GM18508 (cell line): Measurements from ENCODE around the gene TNIP2.
"Not testable (repeated sequence)": the region's sequence is repeated elsewhere in the genome, so short reads cannot be mapped to it uniquely, and the experiment has no call there.

Source experiments
- ATAC-seq: cut with Tn5 transposase; IDR thresholded peaks from one replicate; pipeline ENCODE4 v1.9.1; 2021; ENCODE audit warnings: moderate number of reproducible peaks; ENCODE audit not compliant: insufficient read depth, unreplicated experiment

Gene TNIP2

DNA sequence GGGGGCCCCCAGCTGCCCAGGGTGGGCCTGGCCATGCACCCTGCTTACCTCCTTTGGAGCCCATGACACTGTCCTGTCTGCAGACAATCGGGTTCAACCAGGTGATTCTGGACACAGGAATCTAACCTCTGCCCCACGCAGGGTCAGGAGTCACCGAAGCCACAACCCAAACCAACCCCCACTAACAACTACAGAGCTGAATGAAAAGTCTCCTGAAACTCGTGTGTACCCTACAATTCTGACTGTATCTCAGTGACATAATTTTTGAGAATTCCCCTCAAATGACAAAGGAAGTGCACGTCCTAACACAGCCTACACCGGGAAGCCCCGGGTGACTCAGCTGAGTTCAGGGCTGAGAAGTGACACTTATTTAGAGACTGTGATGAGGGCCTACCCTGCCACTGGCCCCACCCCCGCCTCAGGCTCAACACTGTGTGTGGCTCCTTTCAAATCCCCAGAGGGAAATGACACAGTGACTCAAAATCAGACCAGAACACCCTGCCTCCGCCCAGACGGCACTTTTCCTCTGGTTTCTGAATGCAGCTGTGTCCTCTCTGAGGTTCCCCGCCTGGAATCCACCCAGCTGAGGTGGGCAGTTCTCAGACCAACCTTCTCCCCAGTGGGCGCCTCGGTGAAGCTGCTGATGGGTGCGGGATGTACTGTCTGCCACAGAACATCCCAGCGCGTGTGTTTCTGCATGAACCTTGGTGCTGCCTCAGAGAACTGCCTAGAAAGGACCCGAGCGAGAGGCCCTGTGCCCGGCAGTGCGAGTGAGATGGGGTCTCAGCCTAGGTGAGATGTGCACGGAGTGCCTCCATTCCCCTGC lies 9.9 kb downstream of the TNIP2 start:
- peak; percentile 77 for ATAC-seq

DNA sequence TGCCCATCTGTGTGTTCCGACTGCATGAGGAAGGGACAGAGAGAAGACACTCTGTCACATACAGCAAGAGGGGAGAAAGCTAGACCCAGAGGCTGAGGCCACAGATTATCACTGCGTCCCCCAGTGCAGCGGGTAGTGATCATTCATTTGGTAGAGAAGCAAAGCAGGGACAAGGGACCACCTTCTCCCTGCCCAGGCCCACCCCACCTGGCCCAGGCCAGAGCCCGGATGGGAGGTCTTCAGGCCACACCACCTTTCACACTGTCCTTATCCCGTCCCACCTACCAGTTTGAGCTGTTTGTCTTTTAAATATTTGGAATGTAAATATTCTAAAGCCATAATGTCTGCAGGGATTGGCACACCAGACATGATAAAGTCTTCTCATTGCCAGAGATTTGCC lies 10.6 kb downstream of the TNIP2 start:
- ATAC-seq, result no peak

DNA sequence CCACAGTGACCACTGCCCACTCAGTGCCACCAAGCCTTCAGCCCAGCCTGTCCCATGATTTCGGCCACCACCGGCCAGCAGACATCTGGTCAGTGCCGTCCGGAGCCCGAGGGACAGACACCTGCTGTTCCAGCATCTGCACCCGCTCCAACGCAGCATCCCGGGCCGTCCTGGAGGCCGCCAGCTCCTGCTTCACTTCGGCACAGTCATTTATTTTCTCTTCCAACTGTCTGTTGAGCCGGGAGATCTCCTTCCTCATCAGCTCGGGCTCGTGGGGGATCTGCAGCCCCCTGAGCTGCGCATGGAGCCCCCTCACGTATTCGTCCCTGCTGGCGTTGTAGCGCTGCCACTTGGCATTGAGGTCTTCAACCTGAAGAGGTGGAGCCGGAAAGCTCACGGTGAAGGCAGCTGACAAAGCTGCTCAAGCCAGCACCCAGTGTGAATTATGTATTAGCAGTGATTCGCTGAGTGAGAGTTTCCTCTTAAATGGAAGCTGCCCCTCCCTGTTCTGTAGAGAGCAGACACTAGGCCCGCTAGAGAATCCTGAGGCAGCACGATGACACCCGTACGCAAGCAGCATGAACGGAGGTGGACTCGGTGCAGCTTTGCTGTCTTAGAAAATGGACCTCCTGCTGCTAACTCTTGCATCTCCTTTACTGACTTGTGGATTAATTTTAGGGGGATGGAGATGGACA lies 11.4 kb downstream of the TNIP2 start:
- no peak for ATAC-seq

DNA sequence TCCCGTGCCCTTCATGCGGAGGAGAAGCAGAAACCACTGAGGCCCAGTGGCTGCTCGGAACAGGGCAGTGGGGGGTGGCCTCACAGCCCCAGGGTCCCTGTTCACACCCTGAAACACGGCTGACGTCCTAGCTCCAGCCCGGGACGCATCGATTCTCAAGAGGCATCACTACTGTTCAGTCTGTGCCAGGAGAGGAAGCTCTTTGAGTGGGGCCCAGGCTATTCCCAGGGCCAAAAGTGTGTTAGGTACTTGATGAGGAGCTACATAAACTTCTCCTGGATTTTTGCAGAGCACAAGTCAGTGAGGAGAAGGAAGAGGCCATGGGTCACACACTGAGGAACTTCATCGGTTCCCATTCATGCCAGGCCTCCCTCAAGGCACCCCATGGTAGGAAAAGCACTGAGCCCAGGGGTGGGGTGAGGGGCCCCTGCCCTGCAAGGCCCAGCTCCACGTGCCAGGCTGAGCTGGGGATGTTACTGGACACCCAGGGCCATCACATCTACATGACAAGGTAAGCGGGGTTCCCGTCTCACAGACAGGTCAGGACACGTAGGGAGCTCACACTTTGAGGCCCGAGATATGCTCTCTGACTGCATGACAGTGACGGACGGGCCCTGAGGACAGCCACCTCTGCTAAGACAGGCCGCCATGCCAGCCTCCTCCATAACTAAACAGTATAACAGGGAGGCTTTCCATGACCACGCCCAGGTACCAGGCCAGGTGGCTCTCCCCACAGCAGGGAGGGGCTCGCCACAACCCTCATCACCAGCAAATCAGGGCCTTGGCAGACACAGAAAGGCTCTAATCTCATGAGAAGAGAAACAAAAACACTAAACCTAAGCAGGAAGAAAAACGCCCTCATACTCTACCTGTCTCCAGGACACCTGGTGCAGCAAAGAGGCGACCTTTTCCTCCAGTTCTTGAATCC lies 12.4 kb downstream of the TNIP2 start:
- ATAC-seq, result no peak

DNA sequence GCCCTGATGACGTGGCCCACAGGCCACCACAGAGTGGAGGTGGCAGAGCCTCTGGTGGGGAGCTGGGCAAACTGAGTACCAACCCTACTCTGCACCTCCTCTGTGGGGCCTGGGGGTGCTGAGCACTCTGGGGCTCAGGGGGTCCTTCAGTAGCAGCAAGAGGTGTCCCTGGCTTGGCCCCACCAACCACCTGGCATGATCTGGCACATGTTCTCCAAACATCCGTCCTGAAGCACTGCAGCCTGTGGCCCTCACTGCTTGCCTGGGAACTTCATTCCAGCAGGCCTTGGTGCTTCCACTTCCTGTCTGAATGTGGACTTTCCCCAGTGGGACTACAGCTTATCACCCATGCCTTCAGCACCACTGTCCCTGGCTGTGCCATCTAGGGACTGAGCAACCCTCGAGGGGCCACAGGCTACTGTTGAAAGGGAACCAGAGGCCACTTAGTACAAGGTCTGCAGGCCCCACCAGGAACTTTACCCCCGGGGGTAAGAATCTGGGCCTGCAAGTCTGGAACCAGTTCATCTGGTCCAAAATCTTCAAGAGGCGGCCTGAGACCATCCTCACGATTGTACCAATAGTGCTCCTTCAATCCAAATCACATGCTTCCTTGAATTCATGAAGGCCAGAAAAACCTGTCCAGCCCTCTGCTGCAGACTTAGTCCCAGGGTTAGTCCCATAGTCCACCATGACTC lies 13.2 kb downstream of the TNIP2 start:
- ATAC-seq, result no peak

DNA sequence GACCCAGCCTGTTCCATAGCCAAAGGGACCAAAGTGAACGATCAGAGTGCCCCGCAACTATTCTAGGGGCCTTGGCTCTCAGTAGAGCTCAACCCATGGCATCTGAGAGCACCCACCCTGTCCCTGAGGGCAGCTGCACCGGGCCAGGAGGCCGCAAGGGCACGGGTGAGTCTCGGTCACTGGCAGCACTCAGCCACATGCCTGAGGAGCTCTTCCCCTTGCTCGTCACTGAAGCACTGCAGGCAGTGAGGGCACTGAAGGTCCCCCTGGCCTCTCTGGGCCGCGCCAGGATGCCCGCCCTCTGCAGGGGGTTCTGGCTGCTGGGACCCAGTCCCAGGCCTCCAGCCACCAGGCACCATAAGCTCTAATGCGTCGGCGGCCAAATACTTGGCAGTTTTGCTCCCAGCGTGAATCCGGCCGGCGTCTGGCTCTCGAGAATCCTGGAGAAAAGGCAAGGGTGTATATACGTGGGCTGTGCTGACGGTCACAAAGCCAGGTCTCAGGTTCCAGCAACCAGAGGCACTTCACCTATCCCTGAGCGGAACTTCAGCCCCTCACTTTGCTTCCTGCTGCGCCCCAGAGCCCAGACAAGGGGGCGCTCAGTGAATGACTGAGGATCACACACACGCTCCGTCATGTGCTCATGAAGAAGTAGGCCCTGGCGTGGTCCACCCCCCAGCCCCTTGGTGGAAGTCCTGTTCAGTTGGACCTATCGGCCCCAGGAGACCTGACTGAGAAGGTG lies 13.9 kb downstream of the TNIP2 start:
- ATAC-seq, result no peak

DNA sequence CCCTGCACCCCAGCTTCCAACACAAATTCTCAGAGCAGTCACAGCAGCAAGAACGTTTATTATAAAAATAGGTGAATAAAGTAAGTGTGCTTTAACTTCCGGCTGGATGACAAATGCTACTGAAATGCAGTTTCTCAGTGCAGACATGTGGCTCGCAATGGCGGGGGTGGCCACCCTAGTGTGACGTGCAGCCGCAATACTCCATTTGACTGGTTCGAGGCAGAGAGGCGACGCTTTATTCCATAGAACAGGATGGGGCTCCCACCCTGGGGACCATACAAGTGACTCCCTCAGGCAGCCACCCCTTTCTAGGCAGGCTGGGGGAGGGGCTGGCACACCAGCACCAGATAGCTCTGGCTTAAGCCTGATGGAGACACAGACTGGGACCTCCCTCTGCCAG lies 14.5 kb downstream of the TNIP2 start:
- ATAC-seq, result no peak

DNA sequence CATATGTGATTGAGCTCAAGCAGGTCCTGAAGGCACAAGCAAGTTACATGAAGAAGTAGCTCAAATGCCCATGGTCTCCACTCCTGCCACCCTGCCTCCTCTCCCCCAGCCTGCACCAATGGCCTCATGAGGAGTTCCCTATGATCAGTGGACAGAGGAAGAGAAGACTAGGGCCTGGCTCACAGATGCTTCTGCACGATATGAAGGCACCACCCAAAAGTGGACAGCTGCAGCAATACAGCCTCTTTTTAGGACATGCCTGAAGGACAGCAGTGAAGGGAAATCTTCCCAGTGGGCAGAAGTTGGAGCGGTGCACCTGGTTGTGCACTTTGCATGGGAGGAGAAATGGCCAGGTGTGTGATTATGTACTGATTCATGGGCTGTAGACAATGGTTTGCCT lies 17.8 kb downstream of the TNIP2 start:
- ATAC-seq, result not testable (repeated sequence)

DNA sequence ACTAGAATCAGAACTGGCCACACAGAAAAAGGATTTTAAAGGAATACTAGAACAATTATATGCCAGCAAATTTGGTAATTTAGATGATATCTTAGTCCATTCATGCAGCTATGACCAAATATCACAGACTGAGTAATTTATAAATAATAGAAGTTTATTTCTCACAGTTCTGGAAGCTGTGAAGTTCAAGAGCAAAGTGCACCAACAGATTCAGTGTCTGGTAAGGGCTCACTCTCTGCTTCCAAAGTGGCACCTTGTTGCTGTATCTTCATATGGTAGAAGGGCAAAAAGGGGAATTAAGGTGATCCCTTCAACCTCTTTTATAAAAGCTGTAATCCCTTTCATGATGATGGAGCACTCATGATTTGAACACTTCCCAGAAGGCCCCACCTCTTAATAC lies 20.3 kb downstream of the TNIP2 start:
- no peak for ATAC-seq

DNA sequence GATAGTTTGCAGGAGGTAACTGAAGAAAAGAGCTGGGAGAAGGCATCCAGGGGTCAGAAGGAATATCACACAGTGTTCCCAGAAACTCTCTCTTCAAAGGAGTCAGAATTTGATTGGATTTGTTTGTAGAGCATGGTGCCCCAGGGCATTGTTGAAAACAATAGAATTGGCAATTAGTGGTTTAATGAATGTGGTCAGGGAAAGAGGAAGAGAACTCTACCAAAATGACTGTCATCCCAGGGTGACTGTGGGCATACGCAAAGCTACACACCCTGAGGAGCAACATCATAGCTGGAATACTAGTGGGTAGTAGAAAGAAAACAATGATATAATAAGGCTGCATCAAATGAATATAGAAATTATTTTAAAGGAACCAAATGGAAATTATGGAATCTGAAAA lies 21.5 kb downstream of the TNIP2 start:
- ATAC-seq, result no peak

DNA sequence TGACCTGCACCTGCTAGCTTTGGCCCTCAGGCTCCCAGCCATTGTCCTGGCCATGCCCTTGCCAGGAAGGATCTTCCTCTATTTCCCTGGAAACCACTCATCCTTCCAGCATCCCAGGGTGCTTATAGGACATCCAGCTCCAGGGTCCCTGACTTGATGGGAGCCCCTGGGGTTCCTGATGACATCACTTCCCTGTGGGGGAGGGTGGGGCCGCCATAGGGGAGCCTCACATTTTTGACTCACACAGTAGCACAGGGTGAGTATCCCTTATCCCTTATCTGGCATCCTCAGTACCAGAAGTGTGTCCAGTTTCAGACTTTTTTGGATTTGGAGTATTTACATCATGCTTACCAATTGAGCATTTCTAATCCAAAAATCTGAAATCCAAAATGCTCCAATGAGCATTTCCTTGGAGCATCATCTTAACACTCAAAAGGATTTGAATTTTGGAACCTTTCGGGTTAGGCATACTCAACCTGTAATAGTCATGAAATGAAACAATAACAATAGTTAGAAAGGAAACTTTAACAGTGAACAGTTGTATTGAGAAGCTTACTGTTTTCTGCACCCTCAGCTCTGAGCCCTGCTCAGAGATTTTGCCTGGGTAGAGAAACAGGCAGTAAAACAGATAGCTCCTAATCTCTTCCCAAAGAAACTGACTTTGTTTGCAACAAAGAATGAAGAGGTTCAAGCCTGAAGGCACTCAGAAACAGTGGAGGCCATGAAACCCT lies 22.1 kb downstream of the TNIP2 start:
- no peak for ATAC-seq

DNA sequence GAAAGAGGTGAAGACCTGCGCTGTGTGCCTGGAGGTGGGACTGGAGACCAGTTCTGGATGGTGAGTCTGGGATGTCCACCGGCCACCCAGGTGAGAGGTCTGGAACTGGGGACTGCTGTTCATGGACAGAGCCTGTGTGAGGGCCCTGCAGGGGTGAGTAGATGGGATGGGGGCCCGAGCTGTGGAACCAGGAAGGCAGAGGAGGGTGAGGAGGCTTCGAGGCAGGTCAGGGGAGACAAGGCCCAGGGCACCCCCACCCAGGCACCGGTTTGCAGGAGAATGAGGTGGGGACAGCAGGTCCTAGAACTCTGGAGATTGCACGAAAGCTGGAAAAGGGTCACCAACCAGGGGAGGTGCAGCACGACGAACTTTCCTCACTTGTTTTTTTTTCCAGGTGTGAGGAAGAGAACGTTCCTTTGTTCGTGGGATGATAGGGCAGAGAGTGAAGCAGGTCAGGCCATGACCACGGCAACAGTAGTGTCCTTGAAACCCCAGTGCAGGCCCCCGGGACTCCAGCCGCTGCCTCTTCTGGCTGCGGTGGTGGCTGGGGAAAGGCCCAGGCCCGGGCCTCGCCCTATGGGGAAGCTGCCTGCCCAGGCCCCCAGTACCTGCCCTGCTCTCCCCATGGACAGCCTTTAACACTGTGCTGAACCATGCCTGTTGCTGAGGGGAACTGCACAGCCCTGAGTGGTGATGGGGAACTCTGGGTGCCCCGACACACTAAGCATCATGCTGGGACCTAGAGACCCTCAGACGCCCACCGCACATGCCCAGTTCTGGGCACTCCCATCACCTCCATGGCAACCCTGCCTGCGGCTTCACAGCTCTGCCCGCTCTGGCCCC lies 22.9 kb downstream of the TNIP2 start:
- no peak for ATAC-seq

DNA sequence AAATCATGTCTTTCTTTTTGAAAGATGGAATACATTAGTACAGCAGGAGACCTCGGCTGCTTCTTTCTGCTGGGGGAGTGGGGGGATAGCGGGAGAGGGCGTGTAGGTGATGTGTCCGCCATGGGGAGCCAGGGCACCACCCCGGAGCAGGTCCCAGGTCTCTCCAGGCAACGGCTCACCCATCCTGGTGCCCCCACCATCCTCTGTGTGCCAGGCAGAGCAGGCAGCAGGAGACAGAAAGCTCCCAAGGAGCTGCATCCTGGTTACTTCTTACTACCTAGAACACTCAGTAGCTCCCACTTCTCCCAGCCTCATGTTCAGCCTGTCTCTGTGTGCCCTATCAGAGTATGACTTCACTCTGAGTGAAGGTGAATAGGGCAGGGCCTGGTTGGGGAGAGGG lies 23.6 kb downstream of the TNIP2 start:
- no peak for ATAC-seq

DNA sequence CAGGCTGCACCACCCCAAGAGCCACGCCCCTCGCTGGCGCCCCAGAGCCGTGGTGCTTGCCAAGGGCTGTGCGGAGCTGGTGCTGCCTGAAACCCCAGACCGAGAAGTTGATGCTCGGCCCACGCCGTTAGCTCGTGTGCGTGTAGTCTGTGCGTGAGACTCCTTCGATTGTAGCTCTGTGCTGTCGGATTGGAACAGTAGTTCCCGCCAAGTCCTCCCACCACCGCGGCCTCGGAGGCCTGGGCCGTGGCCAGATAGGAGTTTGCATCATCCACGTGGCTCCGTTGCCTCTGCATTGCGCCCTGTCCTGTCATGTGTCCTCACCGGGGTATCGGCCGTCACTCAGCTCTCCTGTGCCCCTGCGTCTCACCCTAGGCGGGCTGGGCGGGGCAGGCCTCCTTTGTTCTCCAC lies 24.2 kb downstream of the TNIP2 start:
- ATAC-seq, result no peak

DNA sequence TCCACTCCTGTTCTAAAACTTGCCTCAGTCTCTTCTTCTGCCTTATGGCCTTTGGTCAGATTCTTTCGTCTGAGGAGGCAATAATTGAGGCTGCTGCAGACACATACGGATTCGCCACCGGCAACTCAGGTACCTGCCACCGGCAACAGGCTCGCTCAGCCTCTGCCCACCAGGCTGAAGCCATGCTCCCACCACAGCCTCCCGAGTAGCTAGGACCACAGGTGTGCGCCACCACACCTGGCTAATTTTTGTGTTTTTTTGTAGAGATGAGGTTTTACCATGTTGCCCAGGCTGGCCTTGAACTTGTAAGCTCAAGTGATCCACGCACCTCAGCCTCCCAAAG lies 26.6 kb downstream of the TNIP2 start:
- no peak for ATAC-seq

DNA sequence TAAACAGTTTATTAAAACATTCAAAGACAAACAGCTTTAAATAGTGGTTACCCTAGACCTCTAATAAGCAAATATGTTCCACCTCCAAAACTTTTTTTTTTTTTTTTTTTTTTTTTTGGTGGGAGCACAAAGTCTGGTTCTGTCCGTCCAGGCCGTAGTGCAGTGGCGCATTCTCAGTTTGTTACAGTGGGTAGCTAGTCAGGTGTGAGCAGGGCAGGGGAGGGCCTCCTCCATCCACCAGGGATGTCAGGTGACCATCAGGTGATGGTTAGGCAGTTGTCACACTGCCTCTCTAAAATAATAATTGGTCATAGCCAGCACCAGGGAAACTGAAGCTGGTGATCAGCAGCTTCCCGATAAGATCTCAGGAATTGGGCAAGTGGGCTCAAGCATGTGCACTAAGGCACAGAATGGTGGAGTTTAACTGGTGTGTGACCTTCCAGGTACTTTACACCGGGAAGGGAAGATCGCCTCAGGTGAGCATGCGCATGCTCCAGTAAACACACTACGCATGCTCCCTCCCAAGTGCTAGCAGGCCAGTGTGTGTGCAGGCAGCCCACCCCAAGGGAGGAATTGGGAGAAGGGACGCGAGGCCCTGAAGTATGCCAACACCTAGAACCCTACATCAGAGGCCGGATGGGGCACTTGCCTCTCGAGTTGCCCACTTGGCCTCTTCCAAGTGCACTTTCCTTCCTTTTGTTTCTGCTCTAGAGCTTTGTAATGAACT lies 27.2 kb downstream of the TNIP2 start:
- ATAC-seq, result no peak

DNA sequence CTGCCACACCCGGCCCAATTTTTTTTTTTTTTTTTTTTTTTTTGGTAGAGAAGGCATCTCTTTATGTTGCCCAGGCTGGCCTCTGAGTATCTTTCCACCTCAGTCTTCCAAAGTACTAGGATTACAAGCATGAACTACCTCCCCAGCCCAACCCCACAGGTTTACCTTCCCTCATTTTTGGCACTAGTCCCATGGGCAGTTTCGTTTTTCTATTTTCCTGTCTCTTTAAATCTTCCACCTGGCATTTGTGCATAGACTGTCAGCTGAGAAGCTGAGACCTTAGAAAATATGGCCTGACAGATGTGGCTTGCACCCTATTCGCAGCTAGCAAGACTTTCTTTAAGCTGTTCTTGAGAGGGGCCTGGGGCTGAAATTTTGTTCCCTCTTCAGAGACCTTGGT lies 27.9 kb downstream of the TNIP2 start:
- no peak for ATAC-seq

DNA sequence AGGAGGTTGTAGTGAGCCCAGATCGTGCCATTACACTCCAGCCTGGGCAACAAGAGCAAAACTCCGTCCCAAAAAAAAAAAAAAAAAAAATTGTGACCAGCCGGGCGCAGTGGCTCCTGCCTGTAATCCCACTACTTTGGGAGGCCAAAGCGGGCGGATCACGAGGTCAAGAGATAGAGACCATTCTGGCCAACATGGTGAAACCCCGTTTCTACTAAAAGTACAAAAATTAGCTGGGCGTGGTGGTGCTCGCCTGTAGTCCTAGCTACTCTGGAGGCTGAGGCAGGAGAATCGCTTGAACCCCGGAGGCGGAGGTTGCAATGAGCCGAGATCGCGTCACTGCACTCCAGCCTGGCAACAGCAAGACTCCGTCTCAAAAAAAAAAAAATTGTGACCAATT lies 29.3 kb downstream of the TNIP2 start:
- not testable (repeated sequence) for ATAC-seq
